ENCODE data around the gene COL16A1. TPM values are rescaled to one million over a fixed set of nuclear protein-coding genes. Genes with fewer than 3 reads are reported as not detected.
"Not testable (repeated sequence)": the region's sequence is repeated elsewhere in the genome, so short reads cannot be mapped to it uniquely, and the experiment has no call there.

Gene COL16A1
- total RNA-seq, 2 donors from 2014 or later, result 19.8 to 27.5 TPM

- intact Hi-C loops (cut with DNase I), result loop anchor here (10.0 kb wide), 2 partner anchors 48 to 72 kb away; no protein-coding TSS in a partner anchor
- ATAC-seq (peak in 1 of 2 donors; percentile 44), DNase-seq (peak; percentile 77)
Measured at GRCh38 chr1:31712630-31713029, 8.8 kb upstream of the COL16A1 start.

- intact Hi-C loops (cut with DNase I), result loop anchor here (10.0 kb wide), 2 partner anchors 47 to 73 kb away; no protein-coding TSS in a partner anchor
- DNase-seq, result no peak
Measured at GRCh38 chr1:31712068-31712467, 8.3 kb upstream of the COL16A1 start.

GRCh38 chr1:31708324-31708723 is 4.5 kb upstream of the COL16A1 start:
- intact Hi-C loops (cut with DNase I), result no loop called here
- ATAC-seq (no peak), DNase-seq (no peak)

More at GRCh38 chr1:31712068-31712467, 8.3 kb upstream of the COL16A1 start:
- ATAC-seq, result no peak

GRCh38 chr1:31707711-31708110 is 3.9 kb upstream of the COL16A1 start:
- intact Hi-C loops (cut with DNase I), result no loop called here
- DNase-seq, result no peak
- no peak for ATAC-seq

- intact Hi-C loops (cut with DNase I); ATAC-seq; DNase-seq: not testable (repeated sequence)
Measured at GRCh38 chr1:31707059-31707600, 3.3 kb upstream of the COL16A1 start.

GRCh38 chr1:31706384-31707058 is 2.7 kb upstream of the COL16A1 start:
- intact Hi-C loops (cut with DNase I), result no loop called here
- DNase-seq (no peak), ATAC-seq (no peak)

GRCh38 chr1:31705080-31705866 is 1.5 kb upstream of the COL16A1 start:
- DNase-seq, result peak; percentile 63
- ATAC-seq, result peak; percentile 17 to 39
- intact Hi-C loops (cut with DNase I), result no loop called here

GRCh38 chr1:31704271-31705079 is 658 bp upstream of the COL16A1 start:
- DNase-seq, result peak; percentile 39
- ATAC-seq, result peak; percentile 12 to 22
- intact Hi-C loops (cut with DNase I), result loop anchor here in 1 of 2 donors (5.0 kb wide), 1 partner anchor 37 kb away; no protein-coding TSS in a partner anchor

- DNase-seq (no peak), ATAC-seq (no peak)
- intact Hi-C loops (cut with DNase I), result loop anchor here in 1 of 2 donors (5.0 kb wide), 1 partner anchor 36 kb away; no protein-coding TSS in a partner anchor
Measured at GRCh38 chr1:31702836-31703404, 897 bp downstream of the COL16A1 start.

- peak; percentile 92 for DNase-seq
- peak; percentile 54 to 56 for ATAC-seq
- intact Hi-C loops (cut with DNase I), result loop anchor here in 1 of 2 donors (5.0 kb wide), 1 partner anchor 34 kb away; no protein-coding TSS in a partner anchor
Measured at GRCh38 chr1:31701091-31701736, 2.6 kb downstream of the COL16A1 start.

GRCh38 chr1:31700468-31701090 is 3.2 kb downstream of the COL16A1 start:
- intact Hi-C loops (cut with DNase I), result loop anchor here in 1 of 2 donors (5.0 kb wide), 1 partner anchor 33 kb away; no protein-coding TSS in a partner anchor
- no peak for DNase-seq
- no peak for ATAC-seq

GRCh38 chr1:31699341-31699891 is 4.4 kb downstream of the COL16A1 start:
- no peak for DNase-seq
- intact Hi-C loops (cut with DNase I), result no loop called here
- ATAC-seq, result no peak

GRCh38 chr1:31697369-31697984 is 6.3 kb downstream of the COL16A1 start:
- DNase-seq, result no peak
- ATAC-seq, result no peak
- intact Hi-C loops (cut with DNase I), result no loop called here

GRCh38 chr1:31696242-31696641 is 7.6 kb downstream of the COL16A1 start:
- intact Hi-C loops (cut with DNase I), result no loop called here
- DNase-seq (no peak), ATAC-seq (peak in 1 of 2 donors; percentile 9)

- ATAC-seq (no peak), DNase-seq (no peak)
- intact Hi-C loops (cut with DNase I), result no loop called here
Measured at GRCh38 chr1:31695327-31695726, 8.5 kb downstream of the COL16A1 start.

GRCh38 chr1:31694964-31695313 is 8.9 kb downstream of the COL16A1 start:
- ATAC-seq (peak in 1 of 2 donors; percentile 5), DNase-seq (no peak)
- intact Hi-C loops (cut with DNase I), result no loop called here
